Mucosa of descending colon (tissue), 3 donors: ENCODE measurements around the gene SERPINA9. TPM values are rescaled to one million over a fixed set of nuclear protein-coding genes. Genes with fewer than 3 reads are reported as not detected.
A peak's percentile ranks its signal among the peaks of the same experiment; 100 is the strongest.
"Not testable (repeated sequence)": the region's sequence is repeated elsewhere in the genome, so short reads cannot be mapped to it uniquely, and the experiment has no call there.

Experiments
- ATAC-seq: fragments of 200-7000 bp; cut with Tn5 transposase; one replicate; pipeline ENCODE4 v1.9.1; 2020; ENCODE audit warnings: mild to moderate bottlenecking, moderate library complexity
- DNase-seq, 3 donors: peaks; one replicate each; pipeline ENCODE4 v3.0.0-alpha.2; 2020
- H3K36me3 ChIP-seq: fragments of 200-600 bp; one replicate; pipeline ENCODE4 v1.8.0; 2021; ENCODE audit warnings: low read depth, mild to moderate bottlenecking
- H3K4me1 ChIP-seq: fragments of 200-600 bp; one replicate; pipeline ENCODE4 v1.8.0; 2021; ENCODE audit warnings: low read depth, mild to moderate bottlenecking
- H3K4me3 ChIP-seq: fragments of 200-600 bp; one replicate; pipeline ENCODE4 v1.8.0; 2021; ENCODE audit warnings: mild to moderate bottlenecking
- H3K9me3 ChIP-seq: fragments of 200-600 bp; one replicate; pipeline ENCODE4 v1.8.0; 2021; ENCODE audit warnings: mild to moderate bottlenecking
- intact Hi-C, 2 donors: fragments of 100-400 bp; cut with DNase I in 1 of 2; cut with micrococcal nuclease in 1 of 2; formaldehyde crosslinking; loops; one replicate each; pipeline versions ENCODE4 v1.11.0 to v1.11.1; 2022; cut with DNase I, micrococcal nuclease
- total RNA-seq, 3 donors: library from RNA; stranded (reverse); fragmentation: NEBNext Ultra II Directional in 2 of 3; extraction: Animal tissue kit (Norgen Biotek cat#: 25700) in 2 of 3; gene quantifications; one replicate each; pipeline versions ENCODE4 v1.2.1 to v1.2.4, GENCODE V29; 2021 to 2023
- TF ChIP-seq, protein P1 (sequence below): fragments of 200-600 bp; IDR thresholded peaks from one replicate; pipeline ENCODE4 v1.8.0; 2022; ENCODE audit warnings: antibody characterized with exemption, mild to moderate bottlenecking
- donor health status: DM: no; HTN: no; CAD: no; lungs with moderate emphysema.
- donor health status: DM: no; HTN: no; CAD: no.
- donor health status: DM: no; HTN: yes; CAD: no.

The SERPINA9 gene
- total RNA-seq, 3 donors from 2014 or later: not detected

DNA sequence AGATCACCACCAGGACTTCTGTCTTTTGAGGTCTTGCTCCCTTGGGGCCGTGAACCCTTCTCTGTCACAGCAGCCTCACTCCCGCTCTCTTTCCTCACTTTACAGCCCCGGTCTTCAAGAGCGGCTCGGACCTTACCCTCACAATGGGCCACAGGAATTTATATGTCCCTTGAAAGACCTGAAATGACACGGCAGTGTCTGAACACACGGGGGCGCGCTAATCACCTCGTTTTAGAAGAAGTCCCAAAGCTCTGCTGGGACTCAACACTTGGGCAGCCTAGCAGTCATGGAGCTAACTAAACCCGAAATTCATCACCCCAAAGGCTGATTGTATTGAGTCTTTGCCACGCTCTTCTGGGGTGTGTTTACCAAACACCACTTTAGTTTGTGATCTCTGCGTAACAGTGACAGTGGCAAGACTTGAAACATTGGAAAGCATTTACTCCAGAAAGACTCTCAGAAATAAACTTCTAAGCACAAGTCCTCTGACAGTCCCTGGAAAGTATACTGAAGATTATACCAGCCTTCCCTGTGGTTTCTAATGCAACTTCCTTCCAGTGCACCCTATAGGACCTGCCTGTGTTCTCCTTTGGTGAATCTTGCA is 52.4 kb downstream of the SERPINA9 start:
- intact Hi-C loops: no loop called here

DNA sequence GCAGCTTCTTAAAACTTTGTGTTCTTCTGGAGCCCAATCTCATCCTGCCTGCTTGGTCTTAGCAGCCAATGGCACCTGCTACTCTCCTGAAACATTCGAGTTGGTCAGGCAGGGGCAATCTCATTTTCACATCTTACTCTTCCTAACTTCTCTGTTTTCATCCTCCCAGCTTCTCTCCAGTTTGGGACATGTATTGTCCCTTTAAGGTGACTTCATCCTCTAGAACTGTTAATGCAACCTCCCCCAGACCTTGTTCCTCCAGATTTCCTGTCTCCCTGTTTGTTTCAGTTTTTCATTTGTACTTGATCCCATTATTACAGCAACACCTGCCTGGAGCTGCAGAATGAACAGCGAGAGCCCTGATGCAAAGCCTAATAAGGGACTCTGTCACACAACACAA is 54.7 kb downstream of the SERPINA9 start:
- H3K4me3 ChIP-seq: no peak overlapping the region
- H3K36me3 ChIP-seq: no peaks in the 10 kb centered on the region
- ATAC-seq (no peak), DNase-seq (no peak)
- H3K4me1 ChIP-seq: no peaks in the 10 kb centered on the region
- TF ChIP-seq, protein P1, sequence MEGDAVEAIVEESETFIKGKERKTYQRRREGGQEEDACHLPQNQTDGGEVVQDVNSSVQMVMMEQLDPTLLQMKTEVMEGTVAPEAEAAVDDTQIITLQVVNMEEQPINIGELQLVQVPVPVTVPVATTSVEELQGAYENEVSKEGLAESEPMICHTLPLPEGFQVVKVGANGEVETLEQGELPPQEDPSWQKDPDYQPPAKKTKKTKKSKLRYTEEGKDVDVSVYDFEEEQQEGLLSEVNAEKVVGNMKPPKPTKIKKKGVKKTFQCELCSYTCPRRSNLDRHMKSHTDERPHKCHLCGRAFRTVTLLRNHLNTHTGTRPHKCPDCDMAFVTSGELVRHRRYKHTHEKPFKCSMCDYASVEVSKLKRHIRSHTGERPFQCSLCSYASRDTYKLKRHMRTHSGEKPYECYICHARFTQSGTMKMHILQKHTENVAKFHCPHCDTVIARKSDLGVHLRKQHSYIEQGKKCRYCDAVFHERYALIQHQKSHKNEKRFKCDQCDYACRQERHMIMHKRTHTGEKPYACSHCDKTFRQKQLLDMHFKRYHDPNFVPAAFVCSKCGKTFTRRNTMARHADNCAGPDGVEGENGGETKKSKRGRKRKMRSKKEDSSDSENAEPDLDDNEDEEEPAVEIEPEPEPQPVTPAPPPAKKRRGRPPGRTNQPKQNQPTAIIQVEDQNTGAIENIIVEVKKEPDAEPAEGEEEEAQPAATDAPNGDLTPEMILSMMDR: no peak
- H3K9me3 ChIP-seq: no peaks in the 10 kb centered on the region
- intact Hi-C loops: no loop called here

More for the DNA sequence above, 52.4 kb downstream of the SERPINA9 start:
- Histone ChIP-seq H3K9me3 (no peaks in the 10 kb centered on the region), H3K36me3 (no peaks in the 10 kb centered on the region), H3K4me3 (no peak overlapping the region), H3K4me1 (no peaks in the 10 kb centered on the region)
- peak; percentile 87 for ATAC-seq
- DNase-seq: peak; percentile 62 to 86 (median 75)
- TF ChIP-seq, protein P1: peak; percentile 39

DNA sequence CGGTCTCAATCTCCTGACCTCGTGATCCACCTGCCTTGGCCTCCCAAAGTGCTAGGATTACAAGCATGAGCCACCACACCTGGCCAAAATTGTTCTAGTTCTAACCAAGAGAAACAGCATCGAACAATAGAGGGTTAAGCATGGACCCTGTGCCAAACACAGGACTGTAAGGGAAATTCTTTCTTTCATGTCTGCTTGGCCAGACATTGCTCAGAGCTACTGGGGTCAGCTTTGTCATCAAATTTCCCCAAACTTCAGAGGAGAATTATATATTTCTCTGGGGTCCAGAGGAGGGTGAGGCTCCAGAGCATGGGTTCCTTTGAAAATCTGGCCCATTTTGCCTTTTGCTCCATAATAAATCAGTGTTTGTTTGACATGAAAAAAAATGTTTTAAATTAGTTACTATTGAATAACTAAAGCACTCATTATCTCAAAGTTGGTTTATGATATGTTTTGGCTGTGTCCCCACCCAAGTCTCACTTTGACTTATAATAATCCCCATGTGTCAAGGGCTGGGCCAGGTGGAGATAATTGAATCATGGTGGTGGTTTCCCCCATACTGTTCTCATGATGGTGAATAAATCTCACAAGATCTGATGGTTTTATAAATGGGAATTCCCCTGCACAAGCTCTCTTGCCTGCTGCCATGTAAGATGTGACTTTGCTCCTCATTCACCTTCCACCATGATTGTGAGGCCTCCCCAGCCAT is 58.3 kb downstream of the SERPINA9 start:
- intact Hi-C loops, H3K4me3 ChIP-seq, ATAC-seq, DNase-seq, H3K36me3 ChIP-seq, H3K9me3 ChIP-seq, H3K4me1 ChIP-seq: not testable (repeated sequence)

Other genes starting within 250 kb of the SERPINA9 start
- gene SERPINA10, start 182.9 kb downstream of the SERPINA9 start, total RNA-seq: under 1 TPM; 0.09 to 0.34 (median 0.20) TPM
- 1 to 10 TPM in 2 of 3 donors, under 1 TPM in 1; 0.44 to 4.7 (median 2.0) TPM for gene SERPINA6, start 152.9 kb downstream of the SERPINA9 start, total RNA-seq
- gene SERPINA2, start 109.5 kb downstream of the SERPINA9 start, total RNA-seq: not detected
- 100 to 1,000 TPM in 2 of 3 donors, 10 to 100 TPM in 1; 98.3 to 311 (median 225) TPM for gene SERPINA1, start 87.6 kb downstream of the SERPINA9 start, total RNA-seq
- gene SERPINA11, start 23.4 kb downstream of the SERPINA9 start, total RNA-seq: not detected
- not detected for gene SERPINA12, start 33.3 kb upstream of the SERPINA9 start, total RNA-seq
- not detected for gene SERPINA4, start 85.2 kb upstream of the SERPINA9 start, total RNA-seq
- 1 to 10 TPM in 1 of 3 donors, under 1 TPM in 1, not detected in 1; 0.53 to 3.8 TPM for gene SERPINA5, start 105.2 kb upstream of the SERPINA9 start, total RNA-seq
- gene SERPINA3, start 136.2 kb upstream of the SERPINA9 start, total RNA-seq: 10 to 100 TPM in 2 of 3 donors, 1 to 10 TPM in 1; 3.1 to 43.9 (median 41.3) TPM